Motor neuron (in vitro differentiated cells): Measurements from ENCODE around the gene RECQL5. TPM values are rescaled to one million over a fixed set of nuclear protein-coding genes. Genes with fewer than 3 reads are reported as not detected.
"Not testable (repeated sequence)": the region's sequence is repeated elsewhere in the genome, so short reads cannot be mapped to it uniquely, and the experiment has no call there.

Experiments used
- ATAC-seq, 8 experiments: fragments of 200-7000 bp; cut with Tn5 transposase; replicated peaks in 6 of 8; 2 replicates each; pipeline ENCODE4 v1.8.0; 2021; ENCODE audit warnings: mild to moderate bottlenecking in 8 of 8, moderate library complexity in 8 of 8
- H3K27ac ChIP-seq, 2 donors: fragments of 250-450 bp; sonication (Bioruptor Pico); 2 replicates each; pipeline ENCODE4 v1.9.0; 2021; ENCODE audit warnings: antibody characterized with exemption in 2 of 2, mild to moderate bottlenecking in 2 of 2, moderate library complexity in 1 of 2
- H3K4me1 ChIP-seq, 2 donors: fragments of 250-450 bp; sonication (Bioruptor Pico); replicated peaks in 1 of 2; 2 replicates each; pipeline ENCODE4 v1.6.1; 2021; ENCODE audit warnings: antibody characterized with exemption in 2 of 2, mild to moderate bottlenecking in 2 of 2, moderate library complexity in 1 of 2
- H3K4me3 ChIP-seq, 5 donors: fragments of 250-450 bp; sonication (Bioruptor Pico); 2 replicates each; pipeline ENCODE4 v1.9.0; 2021; ENCODE audit warnings: antibody characterized with exemption in 5 of 5, mild to moderate bottlenecking in 5 of 5, moderate library complexity in 4 of 5
- WGBS, 10 experiments: fragments of 450-650 bp; shearing (Covaris generic); methylation state at CpG; one replicate each; pipeline ENCODE4 v1.0.0; 2022; 5-methylcytosine and 5-hydroxymethylcytosine counted together
- in situ Hi-C, 9 experiments: fragments of 400-800 bp; cut with MboI; loops; one replicate each; pipeline ENCODE4 v1.15.0; 2021; ENCODE audit warnings: low sequenced_read_pairs in 9 of 9, low pct_unique_long_range_greater_than_20kb in 2 of 9; ENCODE audit not compliant: unreplicated experiment in 9 of 9
- total RNA-seq, 8 experiments: library from RNA; unstranded; fragments of 300-600 nt; gene quantifications; 2 replicates each; pipeline versions ENCODE4 v1.2.3 to v1.2.4, GENCODE V29; 2022

Gene RECQL5
- total RNA-seq, 8 experiments from 2014 or later = 12.6 to 58.3 (median 22.8) TPM

- no CpG with 5 or more reads among the region's 49 CpGs for WGBS, 10 experiments
- Histone ChIP-seq H3K4me1 (peaks cover 0 to 10% of the 10 kb centered on the region in 2 donors), H3K4me3 (peak overlapping the region; percentile 38 to 44 (median 41)), H3K27ac (peak overlapping the region in 1 of 2 donors; percentile 42)
- peak in 6 of 8 experiments; percentile 0 to 25 (median 4) for ATAC-seq
- in situ Hi-C loops = no loop called here
Measured at GRCh38 chr17:75588596-75589011, 78.3 kb downstream of the RECQL5 start.

GRCh38 chr17:75587675-75588595 lies 79.0 kb downstream of the RECQL5 start, which contains the start of gene MYO15B:
TSS of gene MYO15B (plus strand) at chr17:75587800. CDS start at chr17:75588058, 258 bp downstream.
- Histone ChIP-seq H3K4me1 (peaks cover 0 to 10% of the 10 kb centered on the region in 2 donors), H3K4me3 (peak within 1 kb of the TSS in 4 of 5 donors; percentile 40 to 44 (median 41)), H3K27ac (no peak within 1 kb of the TSS)
- WGBS, 10 experiments = 0 to 40% (median 9%) methylated on average over 1 to 28 of the region's 82 CpGs; no CpG with 5 or more reads in 6 of the 10 experiments
- in situ Hi-C loops = no loop called here
- peak in 4 of 8 experiments; percentile 3 to 15 (median 9) for ATAC-seq

DNA sequence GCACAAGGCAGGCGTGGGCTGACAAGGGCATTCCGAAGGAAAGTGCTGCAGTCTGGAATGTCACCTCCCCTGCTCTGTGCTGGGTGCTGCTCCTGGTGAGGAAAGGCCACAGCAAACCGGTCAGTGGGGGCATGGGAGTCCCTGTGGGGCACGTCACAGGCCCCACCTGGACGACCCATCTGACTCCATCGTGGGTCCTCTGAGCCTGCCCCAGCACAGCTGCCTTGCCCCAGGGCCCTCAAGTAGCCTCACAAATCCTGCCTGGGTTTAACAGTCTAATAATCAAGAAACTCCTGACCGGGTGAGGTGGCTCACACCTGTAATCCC lies 82.1 kb downstream of the RECQL5 start:
- peaks cover 0 to 6% of the 10 kb centered on the region in 2 donors for H3K4me1 ChIP-seq
- WGBS, 10 experiments = 60 to 90% (median 87%) methylated on average over 2 to 3 of the region's 7 CpGs; no CpG with 5 or more reads in 7 of the 10 experiments
- H3K27ac ChIP-seq = no peak overlapping the region
- H3K4me3 ChIP-seq = no peak overlapping the region
- ATAC-seq = no peak
- in situ Hi-C loops = no loop called here

- in situ Hi-C loops, ATAC-seq, H3K4me3 ChIP-seq, H3K4me1 ChIP-seq, H3K27ac ChIP-seq: not testable (repeated sequence)
- 50 to 100% (median 85%) methylated on average over 1 to 5 of the region's 6 CpGs; no CpG with 5 or more reads in 2 of the 10 experiments for WGBS, 10 experiments
Measured at GRCh38 chr17:75583197-75583596, 83.8 kb downstream of the RECQL5 start.

DNA sequence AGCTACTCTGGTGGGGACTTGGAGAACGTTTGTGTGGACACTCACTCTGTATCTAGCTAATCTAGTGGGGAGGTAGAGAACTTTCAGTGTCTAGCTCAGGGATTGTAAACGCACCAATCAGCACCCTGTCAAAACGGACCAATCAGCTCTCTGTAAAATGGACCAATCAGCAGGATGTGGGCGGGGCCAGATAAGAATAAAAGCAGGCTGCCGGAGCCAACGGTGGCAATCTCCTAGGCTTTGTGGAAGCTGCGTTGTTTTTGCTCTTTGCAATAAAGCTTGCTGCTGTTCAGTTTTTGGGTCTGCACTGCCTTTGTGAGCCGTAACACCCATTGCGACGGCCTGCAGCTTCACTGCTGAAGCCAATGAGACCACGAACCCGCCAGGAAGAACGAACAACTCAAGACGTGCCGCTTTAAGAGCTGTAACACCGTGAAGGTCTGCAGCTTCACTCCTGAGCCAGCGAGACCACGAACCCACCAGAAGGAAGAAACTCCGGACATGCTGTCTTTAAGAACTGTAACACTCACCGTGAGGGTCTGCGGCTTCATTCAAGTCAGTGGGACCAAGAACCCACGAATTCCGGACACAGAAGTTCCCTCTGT lies 85.7 kb downstream of the RECQL5 start:
- H3K4me3 ChIP-seq, ATAC-seq, H3K4me1 ChIP-seq, in situ Hi-C loops, H3K27ac ChIP-seq: not testable (repeated sequence)
- 47 to 100% (median 83%) methylated on average over 1 to 13 of the region's 23 CpGs; no CpG with 5 or more reads in 1 of the 10 experiments for WGBS, 10 experiments

Other genes with a start within 250 kb of the RECQL5 start
- gene TMEM94, start 210.5 kb downstream of the RECQL5 start, total RNA-seq = 10 to 100 TPM; 19.3 to 92.7 (median 56.1) TPM
- 10 to 100 TPM in 1 of 8 experiments, 1 to 10 TPM in 7; 2.2 to 10.8 (median 6.4) TPM for gene CASKIN2, start 151.6 kb downstream of the RECQL5 start, total RNA-seq
- gene TSEN54, start 150.6 kb downstream of the RECQL5 start, total RNA-seq = 10 to 100 TPM; 11.1 to 25.1 (median 14.9) TPM
- gene LLGL2, start 141.5 kb downstream of the RECQL5 start, total RNA-seq = 1 to 10 TPM in 6 of 8 experiments, under 1 TPM in 2; 0.60 to 6.1 (median 3.0) TPM
- gene MYO15B, start 79.4 kb downstream of the RECQL5 start, total RNA-seq = 10 to 100 TPM in 1 of 8 experiments, 1 to 10 TPM in 7; 2.9 to 31.5 (median 4.5) TPM
- 1 to 10 TPM in 3 of 8 experiments, under 1 TPM in 5; 0.16 to 3.9 (median 0.88) TPM for gene SMIM5, start 33.7 kb downstream of the RECQL5 start, total RNA-seq
- gene SAP30BP, start 184 bp upstream of the RECQL5 start, total RNA-seq = 100 to 1,000 TPM in 1 of 8 experiments, 10 to 100 TPM in 7; 52.5 to 106 (median 75.2) TPM
- gene ITGB4, start 54.3 kb upstream of the RECQL5 start, total RNA-seq = 10 to 100 TPM in 1 of 8 experiments, 1 to 10 TPM in 4, under 1 TPM in 3; 0.46 to 40.8 (median 2.0) TPM
- gene GALK1, start 98.0 kb upstream of the RECQL5 start, total RNA-seq = 10 to 100 TPM; 10.0 to 32.7 (median 16.4) TPM
- 10 to 100 TPM; 14.6 to 38.2 (median 20.0) TPM for gene UNK, start 117.7 kb upstream of the RECQL5 start, total RNA-seq
- gene UNC13D, start 177.2 kb upstream of the RECQL5 start, total RNA-seq = 1 to 10 TPM in 7 of 8 experiments, under 1 TPM in 1; 0.87 to 9.1 (median 2.7) TPM
- 10 to 100 TPM; 51.3 to 86.5 (median 60.1) TPM for gene WBP2, start 188.2 kb upstream of the RECQL5 start, total RNA-seq
- 10 to 100 TPM in 2 of 8 experiments, 1 to 10 TPM in 5, under 1 TPM in 1; 0.67 to 15.1 (median 4.8) TPM for gene TRIM47, start 211.4 kb upstream of the RECQL5 start, total RNA-seq
- 10 to 100 TPM in 7 of 8 experiments, 1 to 10 TPM in 1; 8.7 to 22.5 (median 13.4) TPM for gene TRIM65, start 229.8 kb upstream of the RECQL5 start, total RNA-seq
- gene MRPL38, start 237.7 kb upstream of the RECQL5 start, total RNA-seq = 10 to 100 TPM; 31.1 to 77.0 (median 47.0) TPM